Measurements from ENCODE around the gene PTRH2. TPM values are rescaled to one million over a fixed set of nuclear protein-coding genes. Genes with fewer than 3 reads are reported as not detected.

Gene PTRH2
- total and polyA plus RNA-seq, 2 donors, result 23.2 to 25.9 TPM

DNA sequence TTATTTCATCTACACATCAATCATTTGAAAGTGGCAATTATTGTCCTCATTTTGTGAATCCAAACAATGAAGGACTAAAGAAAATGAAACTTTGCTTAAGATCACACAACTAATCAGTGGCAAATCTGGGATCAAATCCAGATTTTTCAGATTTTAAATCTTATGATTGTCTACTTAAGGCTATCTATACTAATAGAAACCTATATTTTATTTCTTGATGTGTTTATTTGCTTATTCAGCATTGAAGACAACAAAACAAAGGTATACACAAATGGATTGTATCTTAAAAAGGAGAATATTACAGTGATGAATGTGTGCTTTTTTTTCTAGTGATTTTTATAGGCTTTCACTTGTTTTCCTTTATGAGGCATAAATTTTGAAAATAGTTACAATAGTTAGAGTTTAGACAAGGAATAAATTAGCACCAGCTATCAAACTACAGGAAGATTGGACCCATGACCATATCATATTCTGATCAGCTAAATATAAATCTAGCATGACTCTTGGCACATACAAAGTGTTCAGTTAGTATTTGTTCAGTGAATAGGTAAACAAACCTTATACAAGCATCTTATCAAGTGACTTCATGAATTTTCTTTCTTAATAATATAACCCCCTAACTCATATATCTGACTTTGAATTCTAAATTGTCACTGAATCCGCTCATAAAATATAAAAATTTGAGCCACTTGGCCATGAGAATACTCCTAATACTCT, 20.7 kb upstream of the PTRH2 start:
- no peaks in the 10 kb centered on the region for H3K27me3 ChIP-seq (ENCODE audit: control insufficient read depth in 2 of 2, insufficient read depth in 1 of 2, low read length in 1 of 2)
- no peak overlapping the region for H3K4me3 ChIP-seq (ENCODE audit: low read length in 2 of 2)
- H3K27ac ChIP-seq (ENCODE audit: low read depth in 1 of 2, low read length in 1 of 2), result no peak overlapping the region
- H3K4me1 ChIP-seq (ENCODE audit: control insufficient read depth in 2 of 2, insufficient read depth in 2 of 2, low read length in 2 of 2), result no peaks in the 10 kb centered on the region
- peaks cover 0 to 5% of the 10 kb centered on the region in 2 donors for H3K36me3 ChIP-seq (ENCODE audit: control insufficient read depth in 2 of 2, insufficient read depth in 2 of 2, low read length in 1 of 2)
- WGBS, result 99% methylated on average over 1 of the region's 1 CpG
- DNase-seq (ENCODE audit: low read depth in 6 of 9, low spot score in 9 of 9), result no peak
- no peaks in the 10 kb centered on the region for H3K9me3 ChIP-seq (ENCODE audit: control insufficient read depth in 2 of 2, insufficient read depth in 1 of 2, low read length in 1 of 2)

- no peak for DNase-seq (ENCODE audit: low read depth in 6 of 9, low spot score in 9 of 9)
- Histone ChIP-seq H3K4me1 (ENCODE audit: control insufficient read depth in 2 of 2, insufficient read depth in 2 of 2, low read length in 2 of 2) (no peaks in the 10 kb centered on the region), H3K27ac (ENCODE audit: low read depth in 1 of 2, low read length in 1 of 2) (no peak overlapping the region), H3K27me3 (ENCODE audit: control insufficient read depth in 2 of 2, insufficient read depth in 1 of 2, low read length in 1 of 2) (no peaks in the 10 kb centered on the region), H3K36me3 (ENCODE audit: control insufficient read depth in 2 of 2, insufficient read depth in 2 of 2, low read length in 1 of 2) (peaks cover 0 to 2% of the 10 kb centered on the region in 2 donors), H3K9me3 (ENCODE audit: control insufficient read depth in 2 of 2, insufficient read depth in 1 of 2, low read length in 1 of 2) (no peaks in the 10 kb centered on the region), H3K4me3 (ENCODE audit: low read length in 2 of 2) (no peak overlapping the region)
- WGBS, result 66% methylated on average over 2 of the region's 2 CpGs
Observed at GRCh38 chr17:59725691-59726090, 18.5 kb upstream of the PTRH2 start.

- Histone ChIP-seq H3K4me1 (ENCODE audit: control insufficient read depth in 2 of 2, insufficient read depth in 2 of 2, low read length in 2 of 2) (no peaks in the 10 kb centered on the region), H3K4me3 (ENCODE audit: low read length in 2 of 2) (no peak overlapping the region), H3K9me3 (ENCODE audit: control insufficient read depth in 2 of 2, insufficient read depth in 1 of 2, low read length in 1 of 2) (no peaks in the 10 kb centered on the region), H3K27me3 (ENCODE audit: control insufficient read depth in 2 of 2, insufficient read depth in 1 of 2, low read length in 1 of 2) (no peaks in the 10 kb centered on the region), H3K27ac (ENCODE audit: low read depth in 1 of 2, low read length in 1 of 2) (no peak overlapping the region), H3K36me3 (ENCODE audit: control insufficient read depth in 2 of 2, insufficient read depth in 2 of 2, low read length in 1 of 2) (peaks cover 0 to 2% of the 10 kb centered on the region in 2 donors)
- no peak for DNase-seq (ENCODE audit: low read depth in 6 of 9, low spot score in 9 of 9)
- 95% methylated on average over 1 of the region's 1 CpG for WGBS
Observed at GRCh38 chr17:59723607-59724006, 16.4 kb upstream of the PTRH2 start.

GRCh38 chr17:59723041-59723440, 15.8 kb upstream of the PTRH2 start:
- peaks cover 0 to 2% of the 10 kb centered on the region in 2 donors for H3K36me3 ChIP-seq (ENCODE audit: control insufficient read depth in 2 of 2, insufficient read depth in 2 of 2, low read length in 1 of 2)
- H3K27me3 ChIP-seq (ENCODE audit: control insufficient read depth in 2 of 2, insufficient read depth in 1 of 2, low read length in 1 of 2), result no peaks in the 10 kb centered on the region
- H3K4me3 ChIP-seq (ENCODE audit: low read length in 2 of 2), result no peak overlapping the region
- no peak for DNase-seq (ENCODE audit: low read depth in 6 of 9, low spot score in 9 of 9)
- 92% methylated on average over 1 of the region's 1 CpG for WGBS
- H3K27ac ChIP-seq (ENCODE audit: low read depth in 1 of 2, low read length in 1 of 2), result no peak overlapping the region
- H3K9me3 ChIP-seq (ENCODE audit: control insufficient read depth in 2 of 2, insufficient read depth in 1 of 2, low read length in 1 of 2), result no peaks in the 10 kb centered on the region
- no peaks in the 10 kb centered on the region for H3K4me1 ChIP-seq (ENCODE audit: control insufficient read depth in 2 of 2, insufficient read depth in 2 of 2, low read length in 2 of 2)

DNA sequence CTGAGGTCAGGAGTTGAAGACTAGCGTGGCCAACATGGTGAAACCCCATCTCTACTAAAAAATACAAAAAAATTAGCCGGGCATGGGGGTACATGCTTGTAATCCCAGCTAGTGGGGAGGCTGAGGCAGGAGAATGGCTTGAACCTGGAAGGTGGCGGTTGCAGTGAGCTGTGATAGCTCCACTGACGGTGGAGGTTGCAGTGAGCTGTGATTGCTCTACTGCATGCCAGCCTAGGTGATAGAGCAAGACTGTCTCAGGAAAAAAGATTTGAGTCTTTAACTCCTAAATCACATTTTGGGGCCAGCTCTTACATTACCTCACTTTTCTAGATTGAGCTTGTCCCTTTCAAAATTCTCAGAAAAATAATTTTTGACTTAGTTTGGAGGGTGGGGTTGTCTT, 15.4 kb upstream of the PTRH2 start:
- Histone ChIP-seq H3K4me3 (ENCODE audit: low read length in 2 of 2) (no peak overlapping the region), H3K27ac (ENCODE audit: low read depth in 1 of 2, low read length in 1 of 2) (no peak overlapping the region), H3K27me3 (ENCODE audit: control insufficient read depth in 2 of 2, insufficient read depth in 1 of 2, low read length in 1 of 2) (no peaks in the 10 kb centered on the region), H3K9me3 (ENCODE audit: control insufficient read depth in 2 of 2, insufficient read depth in 1 of 2, low read length in 1 of 2) (no peaks in the 10 kb centered on the region), H3K36me3 (ENCODE audit: control insufficient read depth in 2 of 2, insufficient read depth in 2 of 2, low read length in 1 of 2) (peaks cover 0 to 2% of the 10 kb centered on the region in 2 donors), H3K4me1 (ENCODE audit: control insufficient read depth in 2 of 2, insufficient read depth in 2 of 2, low read length in 2 of 2) (no peaks in the 10 kb centered on the region)
- 97% methylated on average over 4 of the region's 4 CpGs for WGBS
- DNase-seq (ENCODE audit: low read depth in 6 of 9, low spot score in 9 of 9), result no peak

DNA sequence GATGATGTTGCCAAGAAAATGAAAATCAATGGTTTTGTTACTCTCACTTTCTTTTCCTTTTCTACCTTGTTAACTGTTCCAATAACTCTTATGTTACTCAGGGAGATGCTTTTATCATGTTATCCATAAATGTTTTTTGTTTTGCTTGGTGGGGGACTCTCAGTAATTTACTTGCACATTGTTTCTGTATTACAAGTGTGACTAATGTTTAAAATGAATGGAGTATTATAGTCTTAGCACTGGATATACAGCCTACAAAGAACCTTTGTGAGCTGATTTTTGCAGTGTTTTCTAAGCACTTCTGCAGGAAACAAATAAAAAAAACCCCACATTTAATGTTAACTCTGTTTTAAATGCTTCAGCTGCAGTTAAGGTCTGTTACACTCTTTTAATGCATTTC, 12.3 kb upstream of the PTRH2 start:
- Histone ChIP-seq H3K36me3 (ENCODE audit: control insufficient read depth in 2 of 2, insufficient read depth in 2 of 2, low read length in 1 of 2) (peaks cover 0 to 2% of the 10 kb centered on the region in 2 donors), H3K4me1 (ENCODE audit: control insufficient read depth in 2 of 2, insufficient read depth in 2 of 2, low read length in 2 of 2) (no peaks in the 10 kb centered on the region), H3K27me3 (ENCODE audit: control insufficient read depth in 2 of 2, insufficient read depth in 1 of 2, low read length in 1 of 2) (no peaks in the 10 kb centered on the region), H3K27ac (ENCODE audit: low read depth in 1 of 2, low read length in 1 of 2) (no peak overlapping the region), H3K4me3 (ENCODE audit: low read length in 2 of 2) (no peak overlapping the region), H3K9me3 (ENCODE audit: control insufficient read depth in 2 of 2, insufficient read depth in 1 of 2, low read length in 1 of 2) (no peaks in the 10 kb centered on the region)
- DNase-seq (ENCODE audit: low read depth in 6 of 9, low spot score in 9 of 9), result no peak

DNA sequence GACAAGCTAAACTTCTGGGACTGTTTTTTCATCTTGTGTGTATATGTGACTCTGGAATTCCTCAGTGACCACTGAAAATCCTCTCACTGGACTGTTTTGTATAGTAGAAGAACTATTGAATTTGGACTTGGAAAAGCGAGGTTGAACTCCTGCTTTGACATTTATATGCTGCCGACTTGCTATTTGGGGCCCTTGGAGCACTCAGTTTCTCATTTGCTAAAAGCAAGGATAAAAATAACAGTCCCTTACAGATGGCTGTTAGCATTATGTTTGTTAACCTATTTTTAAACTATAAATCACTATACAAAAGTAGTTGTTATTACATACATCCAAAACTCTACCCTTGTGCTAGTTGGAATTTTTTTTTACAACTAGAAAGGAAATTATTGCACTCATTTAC, 9.2 kb upstream of the PTRH2 start:
- H3K4me3 ChIP-seq (ENCODE audit: low read length in 2 of 2), result no peak overlapping the region
- DNase-seq (ENCODE audit: low read depth in 6 of 9, low spot score in 9 of 9), result no peak
- H3K27me3 ChIP-seq (ENCODE audit: control insufficient read depth in 2 of 2, insufficient read depth in 1 of 2, low read length in 1 of 2), result no peaks in the 10 kb centered on the region
- H3K27ac ChIP-seq (ENCODE audit: low read depth in 1 of 2, low read length in 1 of 2), result no peak overlapping the region
- 97% methylated on average over 2 of the region's 2 CpGs for WGBS
- no peaks in the 10 kb centered on the region for H3K9me3 ChIP-seq (ENCODE audit: control insufficient read depth in 2 of 2, insufficient read depth in 1 of 2, low read length in 1 of 2)
- no peaks in the 10 kb centered on the region for H3K4me1 ChIP-seq (ENCODE audit: control insufficient read depth in 2 of 2, insufficient read depth in 2 of 2, low read length in 2 of 2)
- no peaks in the 10 kb centered on the region for H3K36me3 ChIP-seq (ENCODE audit: control insufficient read depth in 2 of 2, insufficient read depth in 2 of 2, low read length in 1 of 2)

DNA sequence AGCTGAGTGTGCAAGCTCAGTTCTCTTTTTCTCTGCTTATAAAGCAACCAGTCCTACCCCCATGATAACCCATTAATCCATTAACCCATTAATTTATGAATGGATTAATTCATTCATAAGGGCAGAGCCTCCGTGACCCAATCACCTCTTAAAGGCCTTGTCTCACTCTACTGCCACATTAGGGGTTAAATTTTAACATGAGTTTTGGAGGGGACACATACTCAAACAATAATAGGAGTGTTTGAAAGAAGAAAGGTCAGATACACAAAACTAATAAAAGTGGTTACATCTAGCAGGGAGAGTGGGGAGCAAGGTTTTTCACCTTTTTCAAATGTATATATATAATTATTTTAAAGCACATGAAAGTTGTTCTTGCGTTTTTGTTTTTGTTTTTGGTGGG, 7.0 kb upstream of the PTRH2 start:
- Histone ChIP-seq H3K27ac (ENCODE audit: low read depth in 1 of 2, low read length in 1 of 2) (no peak overlapping the region), H3K4me1 (ENCODE audit: control insufficient read depth in 2 of 2, insufficient read depth in 2 of 2, low read length in 2 of 2) (no peaks in the 10 kb centered on the region), H3K4me3 (ENCODE audit: low read length in 2 of 2) (no peak overlapping the region), H3K9me3 (ENCODE audit: control insufficient read depth in 2 of 2, insufficient read depth in 1 of 2, low read length in 1 of 2) (no peaks in the 10 kb centered on the region), H3K36me3 (ENCODE audit: control insufficient read depth in 2 of 2, insufficient read depth in 2 of 2, low read length in 1 of 2) (peaks cover 0 to 2% of the 10 kb centered on the region in 2 donors), H3K27me3 (ENCODE audit: control insufficient read depth in 2 of 2, insufficient read depth in 1 of 2, low read length in 1 of 2) (no peaks in the 10 kb centered on the region)
- DNase-seq (ENCODE audit: low read depth in 6 of 9, low spot score in 9 of 9), result no peak
- over 99% methylated on average over 2 of the region's 2 CpGs for WGBS

- Histone ChIP-seq H3K4me1 (ENCODE audit: control insufficient read depth in 2 of 2, insufficient read depth in 2 of 2, low read length in 2 of 2) (peaks cover 0 to 3% of the 10 kb centered on the region in 2 donors), H3K9me3 (ENCODE audit: control insufficient read depth in 2 of 2, insufficient read depth in 1 of 2, low read length in 1 of 2) (no peaks in the 10 kb centered on the region), H3K27ac (ENCODE audit: low read depth in 1 of 2, low read length in 1 of 2) (no peak overlapping the region), H3K36me3 (ENCODE audit: control insufficient read depth in 2 of 2, insufficient read depth in 2 of 2, low read length in 1 of 2) (peaks cover 0 to 2% of the 10 kb centered on the region in 2 donors), H3K27me3 (ENCODE audit: control insufficient read depth in 2 of 2, insufficient read depth in 1 of 2, low read length in 1 of 2) (no peaks in the 10 kb centered on the region), H3K4me3 (ENCODE audit: low read length in 2 of 2) (no peak overlapping the region)
- 98% methylated on average over 2 of the region's 2 CpGs for WGBS
- no peak for DNase-seq (ENCODE audit: low read depth in 6 of 9, low spot score in 9 of 9)
Observed at GRCh38 chr17:59712862-59713261, 5.6 kb upstream of the PTRH2 start.

All from thymus (tissue), 11 donors.